ENCODE measurements around the gene ENPP5. TPM values are rescaled to one million over a fixed set of nuclear protein-coding genes. Genes with fewer than 3 reads are reported as not detected.
A peak's percentile ranks its signal among the peaks of the same experiment; 100 is the strongest.

ENPP5 gene
- total RNA-seq, 1 donor from 2014 or later: 1.4 TPM

- Mint-ChIP-seq H3K4me3 (ENCODE audit: unreplicated experiment) (peak overlapping the region; percentile 89), H3K27me3 (ENCODE audit: low read depth, unreplicated experiment) (peaks cover 4% of the 10 kb centered on the region), H3K9me3 (ENCODE audit: unreplicated experiment) (no peaks in the 10 kb centered on the region), H3K36me3 (ENCODE audit: low read depth, unreplicated experiment) (no peaks in the 10 kb centered on the region), H3K27ac (ENCODE audit: unreplicated experiment) (no peak overlapping the region), H3K4me1 (ENCODE audit: low read depth, unreplicated experiment) (no peaks in the 10 kb centered on the region)
- TF ChIP-seq CTCF (IDR thresholded peaks at IDR 0.05; ENCODE audit: insufficient read depth, low read depth, low read length): no peak
- no peak for TF ChIP-seq EZH2 (IDR thresholded peaks at IDR 0.05; ENCODE audit: insufficient read depth, low read length)
- Histone ChIP-seq H3K27ac (ENCODE audit: low read depth, low read length) (no peak overlapping the region), H3K4me2 (ENCODE audit: low read length) (no peak overlapping the region), H3K9ac (ENCODE audit: low read length) (no peak overlapping the region), H3K27me3 (ENCODE audit: insufficient read depth, low read length) (peaks cover 24% of the 10 kb centered on the region), H3K79me2 (ENCODE audit: insufficient read depth, low read length) (no peaks in the 10 kb centered on the region), H3K36me3 (ENCODE audit: insufficient read depth, low read length) (no peaks in the 10 kb centered on the region), H3K9me3 (ENCODE audit: insufficient read depth, low read depth, low read length) (no peaks in the 10 kb centered on the region), H3K4me3 (ENCODE audit: insufficient read depth, low read depth, low read length) (no peak overlapping the region), H3K4me1 (ENCODE audit: insufficient read depth, low read length) (peaks cover 3% of the 10 kb centered on the region), H4K20me1 (ENCODE audit: insufficient read depth, low read length) (no peaks in the 10 kb centered on the region), H2AFZ (ENCODE audit: low read depth, low read length) (no peak overlapping the region)
- FAIRE-seq (no peak), DNase-seq (ENCODE audit: low read depth) (no peak)
These were observed 40.1 kb downstream of the ENPP5 start for GRCh38 chr6:46130666-46131065.

- Histone ChIP-seq H3K36me3 (ENCODE audit: insufficient read depth, low read length) (no peaks in the 10 kb centered on the region), H3K27me3 (ENCODE audit: insufficient read depth, low read length) (peaks cover 24% of the 10 kb centered on the region), H3K4me2 (ENCODE audit: low read length) (peak within 1 kb of the TSS; percentile 91), H3K4me3 (ENCODE audit: insufficient read depth, low read depth, low read length) (peak within 1 kb of the TSS; percentile 65), H3K4me1 (ENCODE audit: insufficient read depth, low read length) (peaks cover 3% of the 10 kb centered on the region), H4K20me1 (ENCODE audit: insufficient read depth, low read length) (no peaks in the 10 kb centered on the region), H3K9ac (ENCODE audit: low read length) (peak within 1 kb of the TSS; percentile 43), H3K79me2 (ENCODE audit: insufficient read depth, low read length) (no peaks in the 10 kb centered on the region), H3K9me3 (ENCODE audit: insufficient read depth, low read depth, low read length) (no peaks in the 10 kb centered on the region), H2AFZ (ENCODE audit: low read depth, low read length) (peak within 1 kb of the TSS; percentile 79), H3K27ac (ENCODE audit: low read depth, low read length) (no peak within 1 kb of the TSS)
- no peaks in the 10 kb centered on the region for H3K4me1 Mint-ChIP-seq (ENCODE audit: low read depth, unreplicated experiment)
- H3K36me3 Mint-ChIP-seq (ENCODE audit: low read depth, unreplicated experiment): no peaks in the 10 kb centered on the region
- DNase-seq (ENCODE audit: low read depth) (peak; percentile 45), FAIRE-seq (no peak)
- peaks cover 4% of the 10 kb centered on the region for H3K27me3 Mint-ChIP-seq (ENCODE audit: low read depth, unreplicated experiment)
- H3K4me3 Mint-ChIP-seq (ENCODE audit: unreplicated experiment): peak within 1 kb of the TSS; percentile 89
- H3K9me3 Mint-ChIP-seq (ENCODE audit: unreplicated experiment): no peaks in the 10 kb centered on the region
- TF ChIP-seq EZH2 (IDR thresholded peaks at IDR 0.05; ENCODE audit: insufficient read depth, low read length): no peak
- no peak for TF ChIP-seq CTCF (IDR thresholded peaks at IDR 0.05; ENCODE audit: insufficient read depth, low read depth, low read length)
- H3K27ac Mint-ChIP-seq (ENCODE audit: unreplicated experiment): no peak within 1 kb of the TSS
These were observed 40.9 kb downstream of the ENPP5 start, which contains the start of gene ENPP4 for GRCh38 chr6:46129629-46130511. Gene ENPP4 (plus strand): TSS chr6:46129989. CDS start chr6:46139584, 9,595 bp downstream.

- Histone ChIP-seq H3K4me1 (ENCODE audit: insufficient read depth, low read length) (peaks cover 3% of the 10 kb centered on the region), H3K27me3 (ENCODE audit: insufficient read depth, low read length) (peaks cover 24% of the 10 kb centered on the region), H4K20me1 (ENCODE audit: insufficient read depth, low read length) (no peaks in the 10 kb centered on the region), H3K79me2 (ENCODE audit: insufficient read depth, low read length) (no peaks in the 10 kb centered on the region), H3K9me3 (ENCODE audit: insufficient read depth, low read depth, low read length) (no peaks in the 10 kb centered on the region), H3K36me3 (ENCODE audit: insufficient read depth, low read length) (no peaks in the 10 kb centered on the region), H3K9ac (ENCODE audit: low read length) (no peak overlapping the region), H3K27ac (ENCODE audit: low read depth, low read length) (no peak overlapping the region), H2AFZ (ENCODE audit: low read depth, low read length) (peak overlapping the region; percentile 78), H3K4me2 (ENCODE audit: low read length) (peak overlapping the region; percentile 91), H3K4me3 (ENCODE audit: insufficient read depth, low read depth, low read length) (peak overlapping the region; percentile 65)
- Mint-ChIP-seq H3K27ac (ENCODE audit: unreplicated experiment) (no peak overlapping the region), H3K27me3 (ENCODE audit: low read depth, unreplicated experiment) (peaks cover 4% of the 10 kb centered on the region), H3K9me3 (ENCODE audit: unreplicated experiment) (no peaks in the 10 kb centered on the region), H3K4me1 (ENCODE audit: low read depth, unreplicated experiment) (no peaks in the 10 kb centered on the region), H3K4me3 (ENCODE audit: unreplicated experiment) (peak overlapping the region; percentile 89), H3K36me3 (ENCODE audit: low read depth, unreplicated experiment) (no peaks in the 10 kb centered on the region)
- FAIRE-seq (no peak), DNase-seq (ENCODE audit: low read depth) (no peak)
- no peak for TF ChIP-seq CTCF (IDR thresholded peaks at IDR 0.05; ENCODE audit: insufficient read depth, low read depth, low read length)
- TF ChIP-seq EZH2 (IDR thresholded peaks at IDR 0.05; ENCODE audit: insufficient read depth, low read length): no peak
These were observed 41.5 kb downstream of the ENPP5 start for GRCh38 chr6:46129291-46129628.
